DMS153 treated with DMSO at 0.1 percent for 48 hours (cell line): Measurements from ENCODE around the gene TMEM161A.
"Not testable (repeated sequence)": the region's sequence is repeated elsewhere in the genome, so short reads cannot be mapped to it uniquely, and the experiment has no call there.

Experiments
- DNase-seq: peaks from one replicate; lab custom pipeline; 2025; ENCODE audit not compliant: unreplicated experiment; lab: John Stamatoyannopoulos, UW

The TMEM161A gene

GRCh38 chr19:19138109-19138981, at the start of gene TMEM161A:
TSS of gene TMEM161A (minus strand) at chr19:19138478. CDS start at chr19:19138428, 50 bp downstream.
- peak; percentile 84 for DNase-seq

GRCh38 chr19:19186742-19187141, 48.5 kb upstream of the TMEM161A start:
- no peak for DNase-seq

GRCh38 chr19:19185853-19186740, 47.8 kb upstream of the TMEM161A start:
- no peak for DNase-seq

- no peak for DNase-seq
These were observed 43.3 kb upstream of the TMEM161A start for GRCh38 chr19:19181488-19181998.

- no peak for DNase-seq
These were observed 41.5 kb upstream of the TMEM161A start for GRCh38 chr19:19179548-19180441.

GRCh38 chr19:19176950-19177349, 38.7 kb upstream of the TMEM161A start:
- no peak for DNase-seq

GRCh38 chr19:19173243-19173642, 35.0 kb upstream of the TMEM161A start:
- DNase-seq = not testable (repeated sequence)

GRCh38 chr19:19171821-19172532, 33.7 kb upstream of the TMEM161A start:
- no peak for DNase-seq

GRCh38 chr19:19170873-19171672, 32.8 kb upstream of the TMEM161A start:
- no peak for DNase-seq

- peak; percentile 30 for DNase-seq
These were observed 32.0 kb upstream of the TMEM161A start, which contains the start of gene MEF2B for GRCh38 chr19:19170053-19170872. TSS of gene MEF2B (minus strand) at chr19:19170263. CDS start at chr19:19150735, 19,528 bp downstream.

- no peak for DNase-seq
These were observed 31.2 kb upstream of the TMEM161A start for GRCh38 chr19:19169236-19170052.

- DNase-seq = no peak
These were observed 29.3 kb upstream of the TMEM161A start for GRCh38 chr19:19167612-19168011.

- DNase-seq = no peak
These were observed 27.1 kb upstream of the TMEM161A start for GRCh38 chr19:19165396-19165795.

GRCh38 chr19:19162495-19162894, 24.2 kb upstream of the TMEM161A start:
- DNase-seq = no peak

- no peak for DNase-seq
These were observed 22.3 kb upstream of the TMEM161A start for GRCh38 chr19:19160461-19161035.

GRCh38 chr19:19159534-19159933, 21.3 kb upstream of the TMEM161A start:
- DNase-seq = no peak

- no peak for DNase-seq
These were observed 19.5 kb upstream of the TMEM161A start for GRCh38 chr19:19157808-19158207.
